Measurements from ENCODE around the gene NRAP. TPM values are rescaled to one million over a fixed set of nuclear protein-coding genes. Genes with fewer than 3 reads are reported as not detected.

NRAP gene
- polyA plus RNA-seq, 1 donor from 2014 or later: not detected

- TF ChIP-seq EP300 (conservative IDR thresholded peaks at IDR 0.05; ENCODE audit: poor library complexity, severe bottlenecking): no peak
- peak; percentile 91 for TF ChIP-seq CTCF (IDR thresholded peaks at IDR 0.05; ENCODE audit: poor library complexity, severe bottlenecking)
- no peak for TF ChIP-seq POLR2AphosphoS5 (IDR thresholded peaks at IDR 0.05)
- TF ChIP-seq EZH2 (IDR thresholded peaks at IDR 0.05; ENCODE audit: borderline replicate concordance, insufficient read depth, low read length, poor library complexity, severe bottlenecking): no peak
- peak; percentile 86 for TF ChIP-seq RAD21 (conservative IDR thresholded peaks at IDR 0.05)
- no peak for TF ChIP-seq REST (IDR thresholded peaks at IDR 0.05; ENCODE audit: borderline replicate concordance)
- no peak for TF ChIP-seq TAF1 (IDR thresholded peaks at IDR 0.05; ENCODE audit: low read depth)
- no peak for TF ChIP-seq MXI1 (conservative IDR thresholded peaks at IDR 0.05; ENCODE audit: poor library complexity, severe bottlenecking)
- peak; percentile 85 for TF ChIP-seq SMC3 (conservative IDR thresholded peaks at IDR 0.05; ENCODE audit: poor library complexity)
- H3K79me2 ChIP-seq (replicated peaks; ENCODE audit: insufficient read depth, low read length): no peaks in the 10 kb centered on the region
- no peaks in the 10 kb centered on the region for H4K20me1 ChIP-seq (ENCODE audit: insufficient read depth)
- H3K36me3 ChIP-seq (ENCODE audit: insufficient read depth, low read length): no peaks in the 10 kb centered on the region
- H3K4me3 ChIP-seq (ENCODE audit: low read length): peak overlapping the region; percentile 36
- H3K9me3 ChIP-seq (ENCODE audit: low read length): no peaks in the 10 kb centered on the region
- no peak overlapping the region for H3K27ac ChIP-seq (ENCODE audit: low read length)
- no peaks in the 10 kb centered on the region for H3F3A ChIP-seq (ENCODE audit: insufficient read depth, low read length, poor library complexity, severe bottlenecking)
- H2AFZ ChIP-seq (ENCODE audit: low read depth, low read length): no peak overlapping the region
- H3K4me2 ChIP-seq (ENCODE audit: low read length): no peak overlapping the region
- no peaks in the 10 kb centered on the region for H3K9me2 ChIP-seq (ENCODE audit: insufficient read depth, low read length)
- no peaks in the 10 kb centered on the region for H3K27me3 ChIP-seq (ENCODE audit: insufficient read depth, low read depth, low read length)
- H3K9ac ChIP-seq (ENCODE audit: low read length): no peak overlapping the region
These were observed 100.3 kb downstream of the NRAP start for GRCh38 chr10:113563306-113564088.

GRCh38 chr10:113562704-113563103 is 101.1 kb downstream of the NRAP start:
- Histone ChIP-seq H3K36me3 (ENCODE audit: insufficient read depth, low read length) (no peaks in the 10 kb centered on the region), H3K9ac (ENCODE audit: low read length) (no peak overlapping the region), H3K27ac (ENCODE audit: low read length) (no peak overlapping the region), H3K27me3 (ENCODE audit: insufficient read depth, low read depth, low read length) (peaks cover 5% of the 10 kb centered on the region), H3K9me2 (ENCODE audit: insufficient read depth, low read length) (no peaks in the 10 kb centered on the region), H3K9me3 (ENCODE audit: low read length) (no peaks in the 10 kb centered on the region), H3K79me2 (replicated peaks; ENCODE audit: insufficient read depth, low read length) (no peaks in the 10 kb centered on the region), H3F3A (ENCODE audit: insufficient read depth, low read length, poor library complexity, severe bottlenecking) (no peaks in the 10 kb centered on the region), H2AFZ (ENCODE audit: low read depth, low read length) (no peak overlapping the region), H3K4me3 (ENCODE audit: low read length) (no peak overlapping the region), H4K20me1 (ENCODE audit: insufficient read depth) (no peaks in the 10 kb centered on the region), H3K4me2 (ENCODE audit: low read length) (no peak overlapping the region)
- TF ChIP-seq EZH2 (IDR thresholded peaks at IDR 0.05; ENCODE audit: borderline replicate concordance, insufficient read depth, low read length, poor library complexity, severe bottlenecking) (no peak), MXI1 (conservative IDR thresholded peaks at IDR 0.05; ENCODE audit: poor library complexity, severe bottlenecking) (no peak), EP300 (conservative IDR thresholded peaks at IDR 0.05; ENCODE audit: poor library complexity, severe bottlenecking) (no peak), TAF1 (IDR thresholded peaks at IDR 0.05; ENCODE audit: low read depth) (no peak), REST (IDR thresholded peaks at IDR 0.05; ENCODE audit: borderline replicate concordance) (no peak), POLR2AphosphoS5 (IDR thresholded peaks at IDR 0.05) (no peak), SMC3 (conservative IDR thresholded peaks at IDR 0.05; ENCODE audit: poor library complexity) (no peak), RAD21 (conservative IDR thresholded peaks at IDR 0.05) (no peak), CTCF (IDR thresholded peaks at IDR 0.05; ENCODE audit: poor library complexity, severe bottlenecking) (no peak)

All from neural cell (in vitro differentiated cells).